Measurements from ENCODE around the gene VPS4B. TPM values are rescaled to one million over a fixed set of nuclear protein-coding genes. Genes with fewer than 3 reads are reported as not detected.

The VPS4B gene
- total RNA-seq = 10 to 100 TPM; 25.6 to 30.9 TPM
- 36.0 TPM for polyA plus RNA-seq (ENCODE audit: insufficient read depth, low read depth, low replicate concordance)
- long read RNA-seq, donor 1, transcript VPS4B-201 (11 exons, 3,324 nt) = major isoform, 12 of 31 reads
- long read RNA-seq, donor 1, partial matches to known transcripts = 17 of 31 reads
- long read RNA-seq, donor 1, other reads (novel, unspliced or antisense) = 0 of 31 reads
- long read RNA-seq, donor 2, transcript VPS4B-201 (11 exons, 3,324 nt) = major isoform, 10 of 20 reads
- long read RNA-seq, donor 2, partial matches to known transcripts = 9 of 20 reads
- long read RNA-seq, donor 2, other reads (novel, unspliced or antisense) = 0 of 20 reads

- H3K9me3 ChIP-seq = no peaks in the 10 kb centered on the region
- peaks cover 5% of the 10 kb centered on the region for H3K4me1 ChIP-seq
- no peak for TF ChIP-seq POLR2A (IDR thresholded peaks at IDR 0.05)
- peak in 1 of 3 experiments; percentile 47 for TF ChIP-seq CTCF (IDR thresholded peaks at IDR 0.05)
- peak within 1 kb of the TSS; percentile 96 to 99 for H3K27ac ChIP-seq
- DNase-seq = peak; percentile 100
- H3K36me3 ChIP-seq (ENCODE audit: low read depth, missing control alignments) = no peaks in the 10 kb centered on the region
- 0 to 1% methylated on average over 33 to 56 of the region's 58 CpGs for WGBS, 2 donors
- intact Hi-C loops (cut with DNase I; ENCODE audit: low total_unique reads) = loop anchor here (10.0 kb wide), 1 partner anchor 417 kb away; no protein-coding TSS in a partner anchor
- no peaks in the 10 kb centered on the region for H3K27me3 ChIP-seq
- peak within 1 kb of the TSS; percentile 87 to 97 for H3K4me3 ChIP-seq
Measured at GRCh38 chr18:63422087-63422863, at the start of gene VPS4B. Gene VPS4B, minus strand, starts transcription at chr18:63422476. Its CDS starts 217 bp downstream, at chr18:63422259.

DNA sequence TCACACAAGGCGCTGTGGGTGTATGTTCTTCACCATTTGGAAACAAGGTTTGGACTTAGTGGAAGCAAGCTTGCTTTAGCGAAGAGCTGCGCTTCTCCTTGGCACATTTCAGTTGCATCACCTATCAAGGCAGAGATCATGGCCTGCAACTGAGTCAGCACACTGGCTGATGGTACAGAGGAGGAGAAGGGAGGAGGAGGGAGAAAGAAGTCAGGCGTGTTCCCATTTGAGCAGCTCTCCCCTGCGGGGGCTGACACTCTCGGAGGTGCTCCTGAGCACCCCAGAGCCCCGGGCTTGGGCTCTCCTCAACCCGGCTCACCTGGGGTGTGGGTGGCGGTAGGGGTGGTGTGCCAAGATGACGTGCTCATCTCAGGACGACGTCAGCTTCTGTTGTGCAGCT is 48.5 kb upstream of the VPS4B start:
- WGBS, 2 donors = 68 to 79% methylated on average over 12 of the region's 12 CpGs

DNA sequence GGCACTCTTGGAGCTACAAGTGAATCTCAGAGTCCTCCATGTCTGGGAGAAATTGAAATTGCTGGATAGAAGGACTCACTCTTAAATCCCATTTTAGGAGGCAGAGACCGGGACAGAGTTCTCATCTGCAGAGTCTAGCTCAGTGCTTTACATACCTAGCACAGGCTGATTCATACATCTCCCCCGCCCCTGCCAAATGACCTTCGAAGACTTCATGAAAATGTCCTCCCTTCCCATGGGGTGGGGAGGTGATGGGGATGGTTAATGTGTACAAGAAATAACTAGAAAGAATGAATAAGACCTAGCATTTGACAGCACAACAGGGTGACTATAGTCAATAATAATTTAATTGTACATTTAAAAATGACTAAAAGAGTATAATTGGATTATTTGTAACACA is 46.3 kb upstream of the VPS4B start:
- Histone ChIP-seq H3K36me3 (ENCODE audit: low read depth, missing control alignments) (no peaks in the 10 kb centered on the region), H3K4me3 (no peak overlapping the region), H3K4me1 (no peaks in the 10 kb centered on the region), H3K27ac (no peak overlapping the region), H3K9me3 (no peaks in the 10 kb centered on the region), H3K27me3 (no peaks in the 10 kb centered on the region)
- intact Hi-C loops (cut with DNase I; ENCODE audit: low total_unique reads) = no loop called here
- no peak for DNase-seq
- 90 to 91% methylated on average over 3 of the region's 3 CpGs for WGBS, 2 donors
- TF ChIP-seq CTCF (IDR thresholded peaks at IDR 0.05) = no peak
- no peak for TF ChIP-seq POLR2A (IDR thresholded peaks at IDR 0.05)

More for the DNA sequence above, 48.5 kb upstream of the VPS4B start:
- H3K4me1 ChIP-seq = no peaks in the 10 kb centered on the region
- H3K4me3 ChIP-seq = no peak overlapping the region
- no peaks in the 10 kb centered on the region for H3K36me3 ChIP-seq (ENCODE audit: low read depth, missing control alignments)
- TF ChIP-seq POLR2A (IDR thresholded peaks at IDR 0.05) (no peak), CTCF (IDR thresholded peaks at IDR 0.05) (no peak)
- no peak for DNase-seq
- no peaks in the 10 kb centered on the region for H3K9me3 ChIP-seq
- H3K27ac ChIP-seq = no peak overlapping the region
- intact Hi-C loops (cut with DNase I; ENCODE audit: low total_unique reads) = no loop called here
- no peaks in the 10 kb centered on the region for H3K27me3 ChIP-seq

DNA sequence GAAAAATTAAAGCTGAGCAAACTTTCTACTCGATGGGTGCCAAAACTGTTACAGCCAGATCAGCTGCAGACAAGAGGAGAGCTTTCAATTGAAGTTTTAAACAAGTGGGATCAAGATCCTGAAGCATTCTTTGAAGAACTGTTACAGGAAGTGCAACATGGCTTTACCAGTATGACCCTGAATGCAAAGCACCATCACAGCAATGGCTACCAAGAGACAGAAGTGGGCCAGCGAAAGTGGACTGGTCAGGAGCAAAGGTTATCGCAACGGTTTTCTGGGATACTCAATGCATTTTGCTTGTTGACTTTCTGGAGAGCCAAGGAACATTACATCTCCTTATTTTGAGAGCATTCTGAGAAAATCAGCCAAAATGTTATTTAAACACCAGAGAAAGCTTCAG is 45.4 kb upstream of the VPS4B start:
- no peaks in the 10 kb centered on the region for H3K9me3 ChIP-seq
- TF ChIP-seq POLR2A (IDR thresholded peaks at IDR 0.05) (no peak), CTCF (IDR thresholded peaks at IDR 0.05) (no peak)
- no peak overlapping the region for H3K27ac ChIP-seq
- H3K4me1 ChIP-seq = no peaks in the 10 kb centered on the region
- WGBS, 2 donors = 89 to 93% methylated on average over 4 of the region's 4 CpGs
- no peaks in the 10 kb centered on the region for H3K27me3 ChIP-seq
- no peak overlapping the region for H3K4me3 ChIP-seq
- intact Hi-C loops (cut with DNase I; ENCODE audit: low total_unique reads) = no loop called here
- DNase-seq = no peak
- H3K36me3 ChIP-seq (ENCODE audit: low read depth, missing control alignments) = no peaks in the 10 kb centered on the region

Data from testis (tissue), 5 donors.